Measurements from ENCODE around the gene BANK1.
A peak's percentile ranks its signal among the peaks of the same experiment; 100 is the strongest.

BANK1 gene

GRCh38 chr4:101960431-101960830 lies 169.9 kb downstream of the BANK1 start:
- POLR2A ChIA-PET: no interaction called here
- Histone ChIP-seq H3K4me1 (ENCODE audit: control insufficient read depth, insufficient read depth, low read length) (no peaks in the 10 kb centered on the region), H3K9me3 (ENCODE audit: control insufficient read depth, insufficient read depth, low read depth, low read length) (no peaks in the 10 kb centered on the region), H3K4me3 (ENCODE audit: low read depth, low read length) (no peak overlapping the region), H3K36me3 (ENCODE audit: control insufficient read depth in 2 of 2, insufficient read depth in 1 of 2, low read length in 2 of 2) (no peaks in the 10 kb centered on the region), H3K27ac (ENCODE audit: extremely low read depth, low read depth, low read length) (no peak overlapping the region)
- CTCF ChIA-PET: no interaction called here
- TF ChIP-seq ZNF423 (tag by site-specific recombination; IDR thresholded peaks at IDR 0.05): no peak

DNA sequence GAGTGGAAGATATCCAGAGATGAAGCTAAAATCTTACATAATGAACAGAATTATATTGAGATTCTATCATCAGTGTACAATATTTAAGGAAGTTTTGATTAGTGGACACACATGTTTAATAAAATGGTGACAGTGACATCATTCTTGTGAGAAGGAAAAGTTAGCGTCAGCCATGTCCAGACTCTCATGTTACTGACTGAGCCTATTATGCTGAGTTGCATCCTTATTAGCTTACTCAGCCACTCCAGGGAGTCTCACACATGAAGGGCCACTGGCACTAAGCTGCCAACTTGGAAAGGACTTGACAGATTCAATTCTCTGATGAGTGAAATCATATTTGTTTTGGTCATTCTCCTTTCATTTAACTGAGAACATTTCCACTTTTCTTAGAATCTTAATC lies 170.6 kb downstream of the BANK1 start:
- Histone ChIP-seq H3K36me3 (ENCODE audit: control insufficient read depth in 2 of 2, insufficient read depth in 1 of 2, low read length in 2 of 2) (no peaks in the 10 kb centered on the region), H3K4me1 (ENCODE audit: control insufficient read depth, insufficient read depth, low read length) (no peaks in the 10 kb centered on the region), H3K9me3 (ENCODE audit: control insufficient read depth, insufficient read depth, low read depth, low read length) (no peaks in the 10 kb centered on the region), H3K27ac (ENCODE audit: extremely low read depth, low read depth, low read length) (no peak overlapping the region), H3K4me3 (ENCODE audit: low read depth, low read length) (no peak overlapping the region)
- ChIA-PET CTCF (no interaction called here), POLR2A (no interaction called here)
- TF ChIP-seq ZNF513 (tag by site-specific recombination; IDR thresholded peaks at IDR 0.05) (no peak), ZNF777 (tag by site-specific recombination; IDR thresholded peaks at IDR 0.05; ENCODE audit: borderline replicate concordance) (no peak), ZNF157 (tag by site-specific recombination; IDR thresholded peaks at IDR 0.05) (no peak), ZNF311 (tag by site-specific recombination; IDR thresholded peaks at IDR 0.05; ENCODE audit: borderline replicate concordance) (no peak), ZNF785 (tag by site-specific recombination; IDR thresholded peaks at IDR 0.05) (no peak), ZNF660 (tag by site-specific recombination; IDR thresholded peaks at IDR 0.05) (peak; percentile 20; the same call in 1 of the 2 replicates), ZNF423 (tag by site-specific recombination; IDR thresholded peaks at IDR 0.05) (no peak), ZNF19 (tag by site-specific recombination; IDR thresholded peaks at IDR 0.05; ENCODE audit: low read depth) (no peak), ZNF335 (tag by site-specific recombination; conservative IDR thresholded peaks at IDR 0.05) (0 out of 2 replicates have a peak, but pooled peaks have one; percentile 16), ZNF23 (tag by site-specific recombination; IDR thresholded peaks at IDR 0.05; ENCODE audit: borderline replicate concordance) (no peak), ZBTB7A (tag by site-specific recombination; IDR thresholded peaks at IDR 0.05; ENCODE audit: low read depth) (no peak), KLF17 (tag by site-specific recombination; IDR thresholded peaks at IDR 0.05) (no peak), SP2 (tag by site-specific recombination; IDR thresholded peaks at IDR 0.05) (no peak), ZNF416 (tag by site-specific recombination; IDR thresholded peaks at IDR 0.05) (no peak), PRDM10 (tag by site-specific recombination; IDR thresholded peaks at IDR 0.05) (no peak), ZNF707 (tag by site-specific recombination; IDR thresholded peaks at IDR 0.05) (no peak), ZNF701 (tag by site-specific recombination; IDR thresholded peaks at IDR 0.05) (no peak), ZNF521 (tag by site-specific recombination; IDR thresholded peaks at IDR 0.05) (no peak), ZNF629 (tag by site-specific recombination; IDR thresholded peaks at IDR 0.05) (peak; percentile 71), ZFP41 (tag by site-specific recombination; IDR thresholded peaks at IDR 0.05; ENCODE audit: borderline replicate concordance) (no peak), ZNF664 (tag by site-specific recombination; IDR thresholded peaks at IDR 0.05) (no peak), ZNF2 (tag by site-specific recombination; IDR thresholded peaks at IDR 0.05) (no peak), RBAK (tag by site-specific recombination; IDR thresholded peaks at IDR 0.05) (no peak)
- TF ChIP-seq, protein P1, sequence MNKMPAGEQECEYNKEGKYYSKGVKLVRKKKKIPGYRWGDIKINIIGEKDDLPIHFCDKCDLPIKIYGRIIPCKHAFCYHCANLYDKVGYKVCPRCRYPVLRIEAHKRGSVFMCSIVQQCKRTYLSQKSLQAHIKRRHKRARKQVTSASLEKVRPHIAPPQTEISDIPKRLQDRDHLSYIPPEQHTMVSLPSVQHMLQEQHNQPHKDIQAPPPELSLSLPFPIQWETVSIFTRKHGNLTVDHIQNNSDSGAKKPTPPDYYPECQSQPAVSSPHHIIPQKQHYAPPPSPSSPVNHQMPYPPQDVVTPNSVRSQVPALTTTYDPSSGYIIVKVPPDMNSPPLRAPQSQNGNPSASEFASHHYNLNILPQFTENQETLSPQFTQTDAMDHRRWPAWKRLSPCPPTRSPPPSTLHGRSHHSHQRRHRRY (tag by site-specific recombination; IDR thresholded peaks at IDR 0.05): no peak
- TF ChIP-seq, protein P2, sequence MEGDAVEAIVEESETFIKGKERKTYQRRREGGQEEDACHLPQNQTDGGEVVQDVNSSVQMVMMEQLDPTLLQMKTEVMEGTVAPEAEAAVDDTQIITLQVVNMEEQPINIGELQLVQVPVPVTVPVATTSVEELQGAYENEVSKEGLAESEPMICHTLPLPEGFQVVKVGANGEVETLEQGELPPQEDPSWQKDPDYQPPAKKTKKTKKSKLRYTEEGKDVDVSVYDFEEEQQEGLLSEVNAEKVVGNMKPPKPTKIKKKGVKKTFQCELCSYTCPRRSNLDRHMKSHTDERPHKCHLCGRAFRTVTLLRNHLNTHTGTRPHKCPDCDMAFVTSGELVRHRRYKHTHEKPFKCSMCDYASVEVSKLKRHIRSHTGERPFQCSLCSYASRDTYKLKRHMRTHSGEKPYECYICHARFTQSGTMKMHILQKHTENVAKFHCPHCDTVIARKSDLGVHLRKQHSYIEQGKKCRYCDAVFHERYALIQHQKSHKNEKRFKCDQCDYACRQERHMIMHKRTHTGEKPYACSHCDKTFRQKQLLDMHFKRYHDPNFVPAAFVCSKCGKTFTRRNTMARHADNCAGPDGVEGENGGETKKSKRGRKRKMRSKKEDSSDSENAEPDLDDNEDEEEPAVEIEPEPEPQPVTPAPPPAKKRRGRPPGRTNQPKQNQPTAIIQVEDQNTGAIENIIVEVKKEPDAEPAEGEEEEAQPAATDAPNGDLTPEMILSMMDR (tag by site-specific recombination; IDR thresholded peaks at IDR 0.05): no peak
- TF ChIP-seq, protein P3, sequence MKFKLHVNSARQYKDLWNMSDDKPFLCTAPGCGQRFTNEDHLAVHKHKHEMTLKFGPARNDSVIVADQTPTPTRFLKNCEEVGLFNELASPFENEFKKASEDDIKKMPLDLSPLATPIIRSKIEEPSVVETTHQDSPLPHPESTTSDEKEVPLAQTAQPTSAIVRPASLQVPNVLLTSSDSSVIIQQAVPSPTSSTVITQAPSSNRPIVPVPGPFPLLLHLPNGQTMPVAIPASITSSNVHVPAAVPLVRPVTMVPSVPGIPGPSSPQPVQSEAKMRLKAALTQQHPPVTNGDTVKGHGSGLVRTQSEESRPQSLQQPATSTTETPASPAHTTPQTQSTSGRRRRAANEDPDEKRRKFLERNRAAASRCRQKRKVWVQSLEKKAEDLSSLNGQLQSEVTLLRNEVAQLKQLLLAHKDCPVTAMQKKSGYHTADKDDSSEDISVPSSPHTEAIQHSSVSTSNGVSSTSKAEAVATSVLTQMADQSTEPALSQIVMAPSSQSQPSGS (tag by site-specific recombination; IDR thresholded peaks at IDR 0.05; ENCODE audit: low read depth): peak; percentile 66

All from HEK293 (cell line).